ENCODE data around the gene TP63.

The TP63 gene

DNA sequence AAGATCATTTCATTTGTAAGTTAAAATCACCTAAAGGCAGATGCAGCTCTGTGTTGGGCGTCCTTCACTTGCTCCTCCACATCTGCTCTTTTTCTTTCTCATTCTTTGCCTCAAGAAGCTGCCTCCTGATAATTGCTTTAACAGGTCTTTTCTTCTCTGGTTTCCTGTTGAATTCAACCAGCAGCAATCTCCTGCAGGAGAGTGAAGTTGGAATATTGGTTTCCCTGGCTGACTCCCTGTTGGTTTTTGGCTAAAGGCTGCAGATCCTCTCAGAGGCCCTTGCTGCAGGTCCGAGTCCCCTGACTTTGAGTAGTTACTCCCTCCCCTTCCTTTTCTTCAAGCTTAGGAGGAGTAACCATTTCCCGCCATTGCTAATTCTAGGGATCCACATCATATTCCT lies 4.2 kb downstream of the TP63 start:
- no peak for DNase-seq (ENCODE audit: low read depth)
- no peak overlapping the region for H3K4me3 ChIP-seq (ENCODE audit: low read depth, low read length)
- TF ChIP-seq, protein P1, sequence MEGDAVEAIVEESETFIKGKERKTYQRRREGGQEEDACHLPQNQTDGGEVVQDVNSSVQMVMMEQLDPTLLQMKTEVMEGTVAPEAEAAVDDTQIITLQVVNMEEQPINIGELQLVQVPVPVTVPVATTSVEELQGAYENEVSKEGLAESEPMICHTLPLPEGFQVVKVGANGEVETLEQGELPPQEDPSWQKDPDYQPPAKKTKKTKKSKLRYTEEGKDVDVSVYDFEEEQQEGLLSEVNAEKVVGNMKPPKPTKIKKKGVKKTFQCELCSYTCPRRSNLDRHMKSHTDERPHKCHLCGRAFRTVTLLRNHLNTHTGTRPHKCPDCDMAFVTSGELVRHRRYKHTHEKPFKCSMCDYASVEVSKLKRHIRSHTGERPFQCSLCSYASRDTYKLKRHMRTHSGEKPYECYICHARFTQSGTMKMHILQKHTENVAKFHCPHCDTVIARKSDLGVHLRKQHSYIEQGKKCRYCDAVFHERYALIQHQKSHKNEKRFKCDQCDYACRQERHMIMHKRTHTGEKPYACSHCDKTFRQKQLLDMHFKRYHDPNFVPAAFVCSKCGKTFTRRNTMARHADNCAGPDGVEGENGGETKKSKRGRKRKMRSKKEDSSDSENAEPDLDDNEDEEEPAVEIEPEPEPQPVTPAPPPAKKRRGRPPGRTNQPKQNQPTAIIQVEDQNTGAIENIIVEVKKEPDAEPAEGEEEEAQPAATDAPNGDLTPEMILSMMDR (IDR thresholded peaks at IDR 0.05; ENCODE audit: low read depth, low read length, missing control alignments) = no peak

DNA sequence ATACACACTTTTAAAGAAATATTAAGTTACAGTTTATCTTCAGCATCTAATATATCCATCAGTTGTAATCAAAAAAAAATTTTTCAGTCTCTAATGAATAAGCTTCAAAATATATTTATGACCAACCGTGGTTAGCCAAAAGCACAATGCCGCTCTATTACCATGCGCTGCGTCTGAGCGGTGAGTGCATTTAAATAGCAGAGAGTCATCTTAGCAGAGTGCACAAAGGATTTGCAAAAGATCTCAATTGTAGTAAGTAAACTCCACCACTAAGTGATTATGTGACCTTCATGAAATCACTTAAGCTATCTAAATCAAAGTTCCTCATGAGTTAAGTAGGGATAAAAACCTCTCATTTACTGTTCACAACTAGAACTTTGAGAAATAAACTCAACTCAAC lies 4.9 kb downstream of the TP63 start:
- no peak overlapping the region for H3K4me3 ChIP-seq (ENCODE audit: low read depth, low read length)
- no peak for DNase-seq (ENCODE audit: low read depth)
- TF ChIP-seq, protein P1 (IDR thresholded peaks at IDR 0.05; ENCODE audit: low read depth, low read length, missing control alignments) = no peak

DNA sequence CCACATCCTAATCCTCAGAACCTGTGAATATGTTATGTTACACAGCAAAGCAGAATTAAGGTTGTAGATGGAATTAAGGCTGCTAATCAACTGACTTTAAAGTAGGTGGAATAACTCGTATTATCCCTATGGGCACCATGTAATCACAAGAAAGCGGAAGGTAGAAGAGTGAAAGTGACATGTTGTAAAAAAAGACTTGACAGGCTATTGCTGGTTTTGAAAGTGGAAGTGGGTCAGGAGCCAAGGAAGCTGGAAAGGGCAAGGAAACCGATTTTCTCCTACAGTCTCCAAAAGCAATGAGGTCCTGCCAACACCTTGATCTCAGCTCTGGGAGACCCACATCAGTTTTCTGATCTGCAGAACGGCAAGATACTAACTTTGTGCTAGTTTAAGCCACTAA lies 6.6 kb downstream of the TP63 start:
- H3K4me3 ChIP-seq (ENCODE audit: low read depth, low read length) = no peak overlapping the region
- TF ChIP-seq, protein P1 (IDR thresholded peaks at IDR 0.05; ENCODE audit: low read depth, low read length, missing control alignments) = no peak
- no peak for DNase-seq (ENCODE audit: low read depth)

DNA sequence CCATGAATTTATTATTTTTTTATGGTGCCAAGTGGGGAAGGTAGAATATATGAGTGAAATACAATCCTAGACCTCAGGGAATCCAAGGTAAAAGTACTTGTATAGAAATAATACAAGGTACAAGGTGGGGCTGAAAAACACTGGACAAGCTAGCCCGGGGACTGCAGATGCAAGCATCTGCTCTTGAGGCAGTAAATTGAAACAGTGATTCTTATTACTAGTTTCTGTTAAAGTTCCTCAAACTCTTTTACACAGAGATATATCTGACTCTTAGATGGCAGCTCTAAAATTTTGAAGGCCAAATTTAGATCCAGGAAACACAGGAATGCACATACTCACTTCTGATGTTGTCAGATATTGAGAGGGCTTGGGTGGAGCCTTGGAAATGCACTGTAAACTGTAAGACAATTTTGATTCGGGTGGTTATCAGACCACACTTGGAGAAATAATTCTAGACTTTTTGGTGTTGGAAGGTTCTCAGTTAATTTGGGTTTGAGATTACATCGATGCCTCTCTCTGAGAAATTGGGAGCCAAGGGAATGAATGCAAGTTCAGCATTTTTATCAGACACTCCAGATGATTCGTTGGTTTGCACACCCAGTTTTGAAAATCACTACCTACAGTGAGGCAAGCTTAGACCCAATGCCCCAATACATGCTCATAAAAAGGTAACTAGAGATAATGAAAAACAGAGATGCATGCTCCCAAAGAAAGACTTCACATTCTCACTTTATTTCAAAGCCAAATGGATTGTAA lies 7.3 kb downstream of the TP63 start:
- no peak overlapping the region for H3K4me3 ChIP-seq (ENCODE audit: low read depth, low read length)
- no peak for DNase-seq (ENCODE audit: low read depth)
- TF ChIP-seq, protein P1 (IDR thresholded peaks at IDR 0.05; ENCODE audit: low read depth, low read length, missing control alignments) = no peak

DNA sequence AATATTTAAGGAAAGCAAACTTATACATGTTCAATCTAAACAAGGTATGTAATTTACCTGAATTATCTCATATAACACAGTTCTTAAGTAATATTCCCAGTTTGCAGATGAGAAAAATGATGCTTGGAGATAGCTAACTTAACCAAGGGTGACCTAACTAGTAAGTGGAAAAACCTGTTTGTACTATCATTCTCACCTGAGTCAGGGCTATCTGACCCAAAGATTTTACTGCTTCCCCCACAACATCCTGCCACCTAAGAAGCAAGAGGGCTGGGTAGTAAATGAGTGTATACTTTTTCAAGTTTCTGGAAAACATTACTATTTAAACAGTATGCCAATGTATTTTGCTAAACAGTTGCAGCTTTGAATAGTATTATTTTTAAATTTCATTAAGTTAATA lies 10.6 kb downstream of the TP63 start:
- TF ChIP-seq, protein P1 (IDR thresholded peaks at IDR 0.05; ENCODE audit: low read depth, low read length, missing control alignments) = no peak
- no peak overlapping the region for H3K4me3 ChIP-seq (ENCODE audit: low read depth, low read length)
- no peak for DNase-seq (ENCODE audit: low read depth)

DNA sequence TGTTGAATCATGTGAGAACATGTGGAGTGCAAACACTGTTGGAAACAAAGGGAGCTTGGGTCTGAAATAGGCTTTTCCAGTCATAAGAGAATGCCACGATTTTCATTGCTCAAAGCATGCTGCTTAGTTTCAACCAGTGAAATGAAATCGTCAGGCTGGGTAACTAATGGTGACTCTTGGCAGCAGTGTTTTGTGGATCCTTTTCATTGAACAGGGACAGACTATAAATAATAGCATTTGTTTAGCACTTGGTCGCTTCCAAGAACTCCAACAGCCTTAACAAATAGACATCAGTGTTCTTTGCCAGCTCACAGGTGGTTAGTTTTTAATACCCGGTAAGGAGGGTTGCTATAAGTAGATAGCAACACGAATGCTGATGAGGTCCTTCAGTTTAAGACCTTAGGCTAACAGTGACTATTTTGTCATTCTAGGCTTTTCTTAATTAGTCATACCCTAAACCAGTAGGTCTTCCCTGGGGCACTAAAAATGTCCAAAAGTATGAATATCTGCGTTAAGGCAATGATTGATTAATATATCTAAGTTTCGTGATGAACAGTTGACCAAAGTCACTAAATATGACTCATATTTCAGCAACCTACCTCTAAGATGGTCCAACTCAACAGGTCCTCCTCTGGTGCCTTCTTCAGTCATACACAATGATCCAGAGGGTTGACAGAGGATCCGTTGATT lies 15.8 kb downstream of the TP63 start:
- DNase-seq (ENCODE audit: low read depth) = no peak
- no peak overlapping the region for H3K4me3 ChIP-seq (ENCODE audit: low read depth, low read length)
- TF ChIP-seq, protein P1 (IDR thresholded peaks at IDR 0.05; ENCODE audit: low read depth, low read length, missing control alignments) = no peak

Data from GM12864 (cell line).